Measurements from ENCODE around the gene CDK15.

CDK15 gene

GRCh38 chr2:201913201-201913600, 106.9 kb downstream of the CDK15 start:
- FAIRE-seq, result no peak

GRCh38 chr2:201915446-201915845, 109.1 kb downstream of the CDK15 start:
- FAIRE-seq, result no peak

DNA sequence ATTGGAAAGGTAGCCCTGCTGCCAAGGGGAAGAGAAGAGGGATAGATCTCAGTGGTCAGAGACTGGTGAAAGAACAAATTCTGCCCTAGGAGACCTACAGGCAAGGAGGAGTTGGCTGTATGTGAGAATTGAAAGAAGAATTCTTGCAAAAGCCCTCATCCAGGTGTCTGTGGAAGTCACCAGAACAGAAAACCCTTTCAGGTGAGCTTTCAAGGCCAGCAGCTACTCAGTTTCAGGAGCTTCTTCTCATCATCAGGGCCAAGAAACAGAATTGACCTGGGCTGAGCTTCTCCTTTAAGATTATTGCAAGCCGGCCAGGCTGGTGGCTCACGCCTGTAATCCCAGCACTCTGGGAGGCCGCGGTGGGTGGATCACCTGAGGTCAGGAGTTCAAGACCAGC, 110.2 kb downstream of the CDK15 start:
- no peak for FAIRE-seq

- FAIRE-seq, result no peak
Measured at GRCh38 chr2:201918616-201919307, 112.4 kb downstream of the CDK15 start.

DNA sequence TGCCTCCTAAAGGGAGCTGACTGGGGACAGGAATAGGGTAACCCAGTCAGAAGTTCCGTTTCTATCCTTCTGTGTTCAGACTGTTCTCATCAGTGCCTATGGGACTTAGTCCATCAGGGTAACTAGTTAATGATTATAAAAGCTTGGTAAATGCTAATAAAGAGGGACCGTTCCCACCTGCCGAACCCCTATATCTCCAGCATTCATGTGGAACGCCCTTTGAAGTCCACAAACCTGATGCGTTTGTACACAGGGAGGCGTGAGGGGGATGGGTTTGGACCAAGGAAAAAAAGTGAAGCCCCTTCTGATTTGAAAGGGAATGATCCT, 112.9 kb downstream of the CDK15 start:
- FAIRE-seq, result no peak

GRCh38 chr2:201923436-201924328, 117.3 kb downstream of the CDK15 start:
- FAIRE-seq, result no peak

- FAIRE-seq, result no peak
Measured at GRCh38 chr2:201924453-201924852, 118.1 kb downstream of the CDK15 start.

DNA sequence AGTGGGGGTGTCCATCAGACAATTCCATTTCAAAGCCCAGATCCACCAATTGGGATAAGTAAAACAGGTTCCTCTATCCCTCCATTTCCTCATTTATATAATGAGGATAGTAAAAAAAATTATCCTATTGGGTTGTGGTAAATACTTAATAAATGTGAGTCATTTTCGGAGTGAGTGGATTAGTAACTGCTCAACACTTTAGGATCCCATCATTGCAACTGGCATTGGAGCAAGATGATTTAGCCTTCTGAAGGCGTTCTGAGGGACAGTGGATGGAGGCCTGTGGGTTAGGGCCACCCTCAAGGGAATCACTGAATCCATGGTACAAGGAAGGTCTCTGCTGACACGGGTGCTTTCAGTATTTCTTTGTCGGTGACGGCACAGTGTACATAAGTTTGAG, 118.7 kb downstream of the CDK15 start:
- no peak for FAIRE-seq

GRCh38 chr2:201926067-201926466, 119.7 kb downstream of the CDK15 start:
- FAIRE-seq, result no peak

GRCh38 chr2:201928363-201928762, 122.0 kb downstream of the CDK15 start:
- FAIRE-seq, result no peak

DNA sequence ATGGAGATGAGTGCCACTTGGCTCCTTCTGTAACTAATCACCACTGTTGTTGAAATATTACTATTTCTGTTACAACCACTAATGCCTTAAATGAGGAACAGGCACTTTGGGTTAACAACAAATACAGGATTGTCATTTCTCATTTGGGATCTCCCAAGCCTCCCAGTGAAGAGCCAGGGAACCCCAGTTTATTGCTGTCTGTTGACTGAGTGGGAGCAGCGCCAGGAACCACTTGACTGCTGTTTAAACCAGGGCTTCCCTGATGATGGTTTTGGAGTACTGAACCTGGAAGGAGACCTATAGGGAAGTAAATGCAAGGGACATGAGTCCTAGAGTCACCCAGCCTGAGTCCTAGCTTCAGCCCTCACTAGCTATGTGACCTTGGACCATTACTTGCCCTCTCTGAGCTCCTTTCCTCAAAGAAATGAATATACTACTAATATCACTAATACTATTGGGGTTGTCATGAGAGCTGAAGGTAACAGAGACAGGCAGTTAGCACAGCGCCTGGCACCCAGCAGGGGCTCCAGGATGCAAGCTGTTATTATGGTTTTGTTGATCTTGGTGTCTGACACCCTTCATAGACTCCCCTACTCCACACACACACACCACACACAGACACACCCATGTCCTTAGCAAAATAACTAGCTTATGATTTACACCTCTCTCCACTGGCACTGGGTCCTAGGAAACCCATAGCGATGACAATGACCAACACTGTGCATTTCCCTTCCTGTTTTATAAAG, 123.1 kb downstream of the CDK15 start:
- FAIRE-seq, result no peak

GRCh38 chr2:201930043-201930442, 123.7 kb downstream of the CDK15 start:
- FAIRE-seq, result no peak

- no peak for FAIRE-seq
Measured at GRCh38 chr2:201930831-201931230, 124.5 kb downstream of the CDK15 start.

- no peak for FAIRE-seq
Measured at GRCh38 chr2:201931475-201931874, 125.1 kb downstream of the CDK15 start.

DNA sequence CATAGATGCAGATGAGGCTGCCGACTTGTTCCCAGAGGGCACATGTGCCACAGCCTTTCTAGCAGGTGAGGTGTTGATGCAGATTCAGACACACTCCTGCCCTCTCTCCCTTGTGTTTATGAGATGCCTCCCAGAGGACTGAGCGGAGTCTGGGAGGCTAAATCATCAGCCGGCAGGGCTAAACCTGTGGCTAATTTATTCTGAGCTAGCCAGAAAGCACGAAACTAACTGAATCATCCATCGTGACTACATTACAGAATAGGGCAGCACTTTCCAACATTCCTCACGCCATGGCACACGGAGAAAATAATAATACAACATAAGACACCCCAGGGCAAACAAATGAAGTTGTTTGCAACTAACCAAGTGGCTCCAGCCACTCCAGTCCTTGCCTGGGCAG, 125.6 kb downstream of the CDK15 start:
- no peak for FAIRE-seq

- FAIRE-seq, result no peak
Measured at GRCh38 chr2:201932511-201932910, 126.2 kb downstream of the CDK15 start.

- no peak for FAIRE-seq
Measured at GRCh38 chr2:201933792-201934237, 127.5 kb downstream of the CDK15 start.

- no peak for FAIRE-seq
Measured at GRCh38 chr2:201936817-201937216, 130.5 kb downstream of the CDK15 start.

DNA sequence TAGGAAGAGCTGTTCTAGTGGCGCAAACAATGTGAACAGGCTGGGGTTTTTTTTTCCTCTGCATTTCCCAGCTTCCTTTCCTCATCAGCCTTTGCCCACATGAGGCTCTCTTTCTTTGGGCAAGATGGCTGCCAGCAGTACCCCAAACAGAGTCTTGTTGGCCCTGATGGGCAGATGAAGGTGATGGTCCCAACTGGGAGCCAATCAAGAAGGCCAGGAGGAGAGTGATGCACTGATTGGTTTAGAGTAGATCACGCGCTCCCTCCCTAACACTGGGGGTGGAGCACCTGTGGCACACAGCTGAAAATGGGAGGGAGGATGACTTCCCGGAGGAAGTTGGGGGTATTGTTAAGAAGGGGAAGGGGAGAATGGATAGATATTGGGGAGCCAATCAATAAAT, 131.0 kb downstream of the CDK15 start:
- no peak for FAIRE-seq

- no peak for FAIRE-seq
Measured at GRCh38 chr2:201938156-201938775, 131.9 kb downstream of the CDK15 start.

DNA sequence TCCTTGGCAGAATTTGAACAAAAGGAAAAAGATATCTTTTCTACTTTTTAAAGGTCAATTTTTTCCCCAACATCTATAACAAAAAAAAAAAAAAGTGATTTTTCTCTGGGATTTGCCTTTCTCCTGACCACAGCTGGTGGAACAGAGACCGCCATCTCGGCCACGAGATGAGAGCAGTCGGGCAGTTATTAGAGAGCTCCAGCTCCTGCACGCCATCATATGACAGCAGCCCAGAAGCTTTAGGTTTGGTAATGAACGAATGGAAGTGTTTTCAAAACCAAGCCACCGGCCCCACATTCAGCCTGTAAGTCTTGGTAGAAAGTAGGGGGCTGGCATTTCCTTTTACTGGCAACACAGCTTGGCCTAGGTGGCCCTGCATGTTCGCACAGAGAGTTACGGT, 132.4 kb downstream of the CDK15 start:
- no peak for FAIRE-seq

GRCh38 chr2:201939453-201939941, 133.2 kb downstream of the CDK15 start:
- FAIRE-seq, result no peak

DNA sequence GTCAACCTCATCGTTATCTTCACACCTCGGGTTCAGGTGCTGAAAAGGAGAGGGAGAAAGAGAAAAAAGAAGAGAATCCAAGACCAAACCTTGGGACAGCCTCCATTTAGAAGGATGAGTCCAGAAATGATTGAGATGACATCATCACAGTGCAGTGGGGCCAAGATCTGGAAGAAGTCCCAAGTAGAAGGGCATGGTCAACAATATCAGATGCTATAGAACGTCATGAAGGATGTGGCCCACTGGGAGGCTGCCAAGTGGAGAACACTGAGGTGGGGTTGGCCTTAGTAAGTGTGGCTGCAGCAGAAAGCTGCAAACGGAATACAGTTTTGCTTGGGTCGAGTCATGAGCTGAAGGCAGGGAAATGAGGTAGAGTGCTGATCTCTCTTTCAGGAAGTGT, 136.2 kb downstream of the CDK15 start:
- FAIRE-seq, result no peak
